TTC549 (cell line): ENCODE data around the gene GET3.

Experiments used
- FAIRE-seq: peaks from 2 replicates; lab custom pipeline; 2012; peaks lifted over from hg19 to GRCh38; lab: Jason Lieb, UNC

The GET3 gene

GRCh38 chr19:12752056-12752781, 14.9 kb downstream of the GET3 start:
- no peak for FAIRE-seq

- no peak for FAIRE-seq
Measured at GRCh38 chr19:12754465-12755196, 17.3 kb downstream of the GET3 start.

GRCh38 chr19:12756150-12756883, 19.0 kb downstream of the GET3 start:
- FAIRE-seq = no peak

DNA sequence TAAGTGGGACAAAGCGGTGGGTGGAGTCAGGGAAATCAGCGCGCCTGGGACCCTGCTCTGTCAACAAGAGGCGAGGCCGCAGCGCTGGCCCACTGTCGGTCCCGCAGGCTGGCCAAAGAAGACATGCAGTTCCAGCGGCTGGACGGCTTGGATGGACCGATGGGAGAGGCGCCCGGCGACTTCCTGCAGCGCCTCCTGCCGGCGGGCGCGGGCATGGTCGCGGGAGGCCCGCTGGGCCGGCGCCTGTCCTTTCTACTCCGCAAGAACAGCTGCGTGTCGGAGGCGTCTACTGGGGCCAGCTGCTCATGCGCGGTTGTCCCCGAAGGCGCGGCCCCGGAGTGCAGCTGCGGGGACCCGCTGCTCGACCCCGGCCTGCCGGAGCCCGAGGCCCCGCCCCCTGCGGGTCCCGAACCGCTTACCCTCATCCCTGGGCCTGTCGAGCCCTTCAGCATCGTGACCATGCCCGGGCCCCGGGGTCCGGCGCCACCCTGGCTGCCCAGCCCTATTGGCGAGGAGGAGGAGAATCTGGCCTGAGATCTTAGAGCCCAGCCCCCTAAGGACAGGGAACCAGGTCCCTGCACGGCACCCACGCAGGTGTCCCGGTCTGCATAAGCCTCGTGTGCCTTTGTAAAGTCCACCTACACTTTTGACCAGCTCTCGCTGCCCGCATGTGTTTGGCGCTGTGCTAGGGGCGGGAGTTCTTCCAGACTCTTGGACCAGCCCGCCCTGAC, 20.4 kb downstream of the GET3 start:
- FAIRE-seq = no peak

GRCh38 chr19:12759686-12760085, 22.4 kb downstream of the GET3 start:
- no peak for FAIRE-seq

GRCh38 chr19:12763100-12763499, 25.8 kb downstream of the GET3 start:
- FAIRE-seq = no peak

GRCh38 chr19:12764698-12765097, 27.4 kb downstream of the GET3 start:
- no peak for FAIRE-seq

DNA sequence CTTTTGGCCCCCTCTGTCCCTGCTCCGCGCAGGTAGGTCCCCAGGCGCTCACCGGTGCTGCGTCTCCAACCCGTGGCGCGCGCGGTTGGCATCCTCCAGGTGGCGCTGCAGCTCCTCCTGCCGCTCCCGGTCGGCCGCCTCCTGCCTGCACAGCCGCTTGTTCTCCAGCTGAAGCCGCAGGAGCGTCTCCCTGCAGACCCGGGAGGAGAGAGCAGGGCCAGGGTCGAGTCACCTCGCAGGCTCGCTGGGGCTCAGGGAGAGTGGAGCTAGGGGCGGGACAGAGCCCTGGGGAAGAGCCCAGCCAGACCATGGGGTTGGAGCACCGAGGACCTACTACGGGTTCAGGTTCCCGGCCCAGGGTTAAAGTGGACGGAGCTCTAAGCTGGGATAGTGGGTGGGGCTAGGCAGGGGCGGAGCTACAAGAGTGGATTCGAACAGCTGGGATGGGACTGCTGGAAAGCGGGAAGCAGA, 28.8 kb downstream of the GET3 start:
- no peak for FAIRE-seq

DNA sequence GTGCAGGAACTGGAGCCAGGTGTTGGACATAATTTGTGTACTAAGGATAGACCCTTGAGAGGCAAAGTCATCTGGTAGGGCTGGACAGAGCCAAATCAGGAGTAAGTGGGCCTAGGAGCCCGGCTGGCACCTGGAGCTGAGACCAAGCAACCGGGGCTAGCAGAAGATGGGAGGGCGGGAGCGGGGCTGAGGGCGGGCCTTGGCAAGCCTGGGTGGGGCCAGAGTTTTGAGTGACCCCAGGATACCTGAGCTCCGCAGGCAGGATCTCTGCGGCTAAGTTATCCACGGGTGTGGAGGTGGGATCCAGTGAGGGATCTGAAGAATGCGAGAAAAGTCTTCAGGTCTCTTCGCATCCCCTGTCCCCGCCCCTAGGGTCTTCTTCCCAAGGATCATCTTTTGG, 29.9 kb downstream of the GET3 start:
- FAIRE-seq = no peak

DNA sequence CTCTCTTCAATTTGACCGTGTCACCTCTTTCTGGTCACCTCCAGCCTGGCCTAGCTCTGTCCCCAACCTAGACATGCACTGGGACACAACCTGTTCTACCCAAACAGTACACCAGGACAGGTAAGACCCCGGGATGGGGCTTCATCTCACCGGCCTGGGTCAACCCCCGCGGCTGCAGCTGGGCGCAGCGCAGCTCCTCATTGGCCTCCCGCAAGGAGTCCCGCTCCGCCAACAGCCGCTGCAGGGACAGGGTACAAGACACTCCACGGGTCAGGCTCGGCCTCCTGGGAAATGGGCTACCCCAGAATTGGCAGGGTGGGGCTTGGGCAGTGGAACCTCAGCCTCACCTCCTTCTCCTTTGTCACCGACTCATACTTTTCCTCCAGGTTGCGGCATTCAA, 30.4 kb downstream of the GET3 start:
- no peak for FAIRE-seq

DNA sequence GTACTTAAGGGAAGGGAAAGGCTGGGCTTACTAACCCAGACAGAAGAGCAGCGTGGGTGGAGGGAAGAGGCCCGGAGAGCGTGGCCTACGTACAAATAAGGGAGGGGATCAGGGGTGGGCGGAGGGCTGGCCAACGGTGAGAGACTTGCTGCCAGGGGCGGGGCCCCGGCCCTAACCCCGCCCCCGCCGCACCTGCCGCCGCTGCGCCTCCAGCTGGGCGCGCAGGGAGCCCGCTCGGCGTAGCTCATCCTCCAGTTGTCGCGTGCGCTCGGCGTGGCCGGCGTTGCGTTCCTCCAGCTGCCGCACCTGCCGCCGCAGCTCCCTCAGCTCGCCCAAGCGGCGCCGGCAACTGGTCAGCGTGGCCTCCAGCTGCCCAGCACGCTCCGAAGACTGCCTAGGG, 32.4 kb downstream of the GET3 start:
- FAIRE-seq = no peak

- FAIRE-seq = no peak
Measured at GRCh38 chr19:12770922-12771321, 33.6 kb downstream of the GET3 start.

GRCh38 chr19:12772323-12772722, 35.0 kb downstream of the GET3 start:
- FAIRE-seq = no peak

DNA sequence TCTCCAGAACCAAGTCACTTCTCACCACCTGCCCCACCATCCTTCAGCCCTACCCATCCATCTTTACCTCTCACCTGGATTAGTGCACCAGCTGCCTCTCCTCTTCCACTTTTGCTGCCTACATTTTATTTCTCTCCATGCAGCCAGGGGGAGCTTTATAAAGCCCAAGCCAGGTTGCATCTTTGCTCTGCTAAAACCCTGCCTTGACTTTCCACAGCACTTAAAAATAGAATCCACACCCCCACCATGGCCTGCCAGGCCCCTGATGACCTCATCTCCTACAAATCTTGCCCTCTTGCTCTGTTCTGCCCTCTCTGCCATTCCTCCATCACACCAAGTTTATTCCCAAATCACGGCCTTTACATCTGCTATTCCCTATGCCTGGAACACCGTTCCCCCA, 36.3 kb downstream of the GET3 start:
- FAIRE-seq = no peak

- no peak for FAIRE-seq
Measured at GRCh38 chr19:12774588-12775555, 37.6 kb downstream of the GET3 start, which contains the start of gene HOOK2. Gene HOOK2 (minus strand): TSS chr19:12775552. CDS start chr19:12775449, 103 bp downstream.

- FAIRE-seq = no peak
Measured at GRCh38 chr19:12777217-12778016, 40.1 kb downstream of the GET3 start.

GRCh38 chr19:12778017-12778904, 41.0 kb downstream of the GET3 start:
- FAIRE-seq = no peak

- no peak for FAIRE-seq
Measured at GRCh38 chr19:12778905-12779161, 41.5 kb downstream of the GET3 start.
